ENCODE results near the gene WDR75. TPM values are rescaled to one million over a fixed set of nuclear protein-coding genes. Genes with fewer than 3 reads are reported as not detected.
"Not testable (repeated sequence)": the region's sequence is repeated elsewhere in the genome, so short reads cannot be mapped to it uniquely, and the experiment has no call there.

WDR75 gene
- total and polyA plus RNA-seq, 2 donors (not counting 3 experiments of a cell fraction or from before 2014, with no cell fraction given) = 17.4 to 44.8 TPM

DNA sequence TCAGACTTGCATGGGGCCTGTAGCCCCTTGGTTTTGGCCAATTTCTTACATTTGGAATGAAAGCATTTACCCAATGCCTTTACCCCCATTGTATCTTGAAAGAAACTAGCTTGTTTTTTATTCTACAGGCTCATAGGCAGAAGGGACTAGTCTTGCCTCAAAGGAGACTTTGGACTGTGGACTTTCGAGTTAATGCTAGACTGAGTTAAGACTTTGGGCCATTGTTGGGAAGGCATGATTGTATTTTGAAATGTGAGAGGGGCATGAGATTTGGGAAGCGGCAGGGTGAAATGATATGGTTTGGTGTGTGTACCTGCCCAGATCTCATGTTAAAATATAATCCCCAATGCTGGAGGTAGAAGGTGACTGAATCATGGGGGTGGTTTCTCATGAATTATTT is 13.4 kb upstream of the WDR75 start:
- dilution Hi-C loops (cut with MboI; ENCODE audit: extremely low pct_ligation_motif_present, low sequenced_read_pairs) (no loop called here), intact Hi-C loops (cut with micrococcal nuclease) (no loop called here)
- no peaks in the 10 kb centered on the region for H3K27me3 ChIP-seq (ENCODE audit: control insufficient read depth in 2 of 2, insufficient read depth in 2 of 2, low read length in 2 of 2)
- no peaks in the 10 kb centered on the region for H4K20me1 ChIP-seq (replicated peaks; ENCODE audit: control insufficient read depth, extremely low read depth, insufficient read depth, low read length)
- peaks cover 4% of the 10 kb centered on the region for H3K4me1 ChIP-seq (ENCODE audit: control insufficient read depth, extremely low read depth, insufficient read depth, low read length)
- BruUV-seq (replicated peaks) = no TSS peak
- TF ChIP-seq, protein P1, sequence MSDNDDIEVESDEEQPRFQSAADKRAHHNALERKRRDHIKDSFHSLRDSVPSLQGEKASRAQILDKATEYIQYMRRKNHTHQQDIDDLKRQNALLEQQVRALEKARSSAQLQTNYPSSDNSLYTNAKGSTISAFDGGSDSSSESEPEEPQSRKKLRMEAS (IDR thresholded peaks at IDR 0.05; ENCODE audit: insufficient read depth, insufficient read length) = no peak
- TF ChIP-seq FOS (IDR thresholded peaks at IDR 0.05; ENCODE audit: borderline replicate concordance, insufficient read depth, low read length) (no peak), POLR2AphosphoS5 (IDR thresholded peaks at IDR 0.05; ENCODE audit: insufficient read depth, low read depth, low read length) (no peak), GATA2 (IDR thresholded peaks at IDR 0.05; ENCODE audit: insufficient read depth, insufficient read length, low read depth, low read length) (no peak), MYC (IDR thresholded peaks at IDR 0.05; ENCODE audit: low read depth, low read length) (no peak), POLR2A (IDR thresholded peaks at IDR 0.05; ENCODE audit: low read depth, low read length) (no peak), JUN (IDR thresholded peaks at IDR 0.05; ENCODE audit: borderline replicate concordance, insufficient read depth, insufficient read length, low read depth) (no peak), EZH2 (IDR thresholded peaks at IDR 0.05; ENCODE audit: borderline replicate concordance, low read depth, low read length, severe bottlenecking) (no peak)
- TF ChIP-seq, protein P2, sequence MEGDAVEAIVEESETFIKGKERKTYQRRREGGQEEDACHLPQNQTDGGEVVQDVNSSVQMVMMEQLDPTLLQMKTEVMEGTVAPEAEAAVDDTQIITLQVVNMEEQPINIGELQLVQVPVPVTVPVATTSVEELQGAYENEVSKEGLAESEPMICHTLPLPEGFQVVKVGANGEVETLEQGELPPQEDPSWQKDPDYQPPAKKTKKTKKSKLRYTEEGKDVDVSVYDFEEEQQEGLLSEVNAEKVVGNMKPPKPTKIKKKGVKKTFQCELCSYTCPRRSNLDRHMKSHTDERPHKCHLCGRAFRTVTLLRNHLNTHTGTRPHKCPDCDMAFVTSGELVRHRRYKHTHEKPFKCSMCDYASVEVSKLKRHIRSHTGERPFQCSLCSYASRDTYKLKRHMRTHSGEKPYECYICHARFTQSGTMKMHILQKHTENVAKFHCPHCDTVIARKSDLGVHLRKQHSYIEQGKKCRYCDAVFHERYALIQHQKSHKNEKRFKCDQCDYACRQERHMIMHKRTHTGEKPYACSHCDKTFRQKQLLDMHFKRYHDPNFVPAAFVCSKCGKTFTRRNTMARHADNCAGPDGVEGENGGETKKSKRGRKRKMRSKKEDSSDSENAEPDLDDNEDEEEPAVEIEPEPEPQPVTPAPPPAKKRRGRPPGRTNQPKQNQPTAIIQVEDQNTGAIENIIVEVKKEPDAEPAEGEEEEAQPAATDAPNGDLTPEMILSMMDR (IDR thresholded peaks at IDR 0.05; ENCODE audit: extremely low read depth in 1 of 2, insufficient read depth in 1 of 2, low read depth in 1 of 2, low read length in 2 of 2) = no peak
- H3K36me3 ChIP-seq (ENCODE audit: control insufficient read depth in 2 of 2, extremely low read depth in 1 of 2, insufficient read depth in 2 of 2, low read length in 2 of 2) = no peaks in the 10 kb centered on the region
- no peak overlapping the region for H3K9ac ChIP-seq (replicated peaks; ENCODE audit: extremely low read depth, insufficient read depth, low read length)
- no peak overlapping the region for H3K4me3 ChIP-seq (replicated peaks in 1 of 3; ENCODE audit: insufficient read depth in 1 of 3, low read depth in 1 of 3, low read length in 3 of 3)
- DNase-seq (ENCODE audit: low read depth, low spot score) = no peak
- CTCF ChIA-PET = interaction anchor here (1.0 kb wide), 1 partner anchor 15 kb away, joined by 4 read pairs; no protein-coding TSS in a partner anchor
- no peak for FAIRE-seq
- H3K4me2 ChIP-seq (ENCODE audit: insufficient read depth, low read length) = no peak overlapping the region
- no peaks in the 10 kb centered on the region for H3K9me1 ChIP-seq (replicated peaks; ENCODE audit: control insufficient read depth, extremely low read depth, insufficient read depth, low read length)
- H2AFZ ChIP-seq (ENCODE audit: low read depth, low read length) = no peak overlapping the region
- no peak overlapping the region for H3K27ac ChIP-seq (ENCODE audit: insufficient read depth, low read depth, low read length)
- H3K79me2 ChIP-seq (ENCODE audit: control insufficient read depth, insufficient read depth, low read length) = no peaks in the 10 kb centered on the region
- POLR2A ChIA-PET = no interaction called here
- H3K9me3 ChIP-seq (replicated peaks; ENCODE audit: control insufficient read depth, insufficient read depth, low read length) = no peaks in the 10 kb centered on the region

DNA sequence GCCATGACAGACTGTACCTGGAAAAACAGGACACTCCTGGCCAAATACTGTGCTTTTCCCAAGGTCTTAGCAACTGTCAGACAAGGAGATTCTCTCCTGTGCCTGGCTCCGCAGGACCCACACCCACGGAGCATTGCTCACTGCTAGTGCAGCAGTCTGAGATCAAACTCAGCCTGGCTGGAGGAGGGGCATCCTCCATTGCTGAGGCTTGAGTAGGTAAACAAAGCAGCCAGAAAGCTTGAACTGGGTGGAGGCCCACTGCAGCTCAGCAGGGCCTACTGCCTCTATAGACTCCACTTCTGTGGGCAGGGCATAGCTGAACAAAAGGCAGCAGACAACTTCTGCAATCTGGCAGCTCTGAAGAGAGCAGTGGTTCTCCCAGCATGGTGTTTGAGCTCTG is 10.8 kb upstream of the WDR75 start:
- H3K4me1 ChIP-seq (ENCODE audit: control insufficient read depth, extremely low read depth, insufficient read depth, low read length); H3K9me1 ChIP-seq (replicated peaks; ENCODE audit: control insufficient read depth, extremely low read depth, insufficient read depth, low read length); H3K79me2 ChIP-seq (ENCODE audit: control insufficient read depth, insufficient read depth, low read length); FAIRE-seq; H3K27me3 ChIP-seq (ENCODE audit: control insufficient read depth in 2 of 2, insufficient read depth in 2 of 2, low read length in 2 of 2); H4K20me1 ChIP-seq (replicated peaks; ENCODE audit: control insufficient read depth, extremely low read depth, insufficient read depth, low read length); intact Hi-C loops (cut with micrococcal nuclease); dilution Hi-C loops (cut with MboI; ENCODE audit: extremely low pct_ligation_motif_present, low sequenced_read_pairs); H3K4me3 ChIP-seq (replicated peaks in 1 of 3; ENCODE audit: insufficient read depth in 1 of 3, low read depth in 1 of 3, low read length in 3 of 3); H3K27ac ChIP-seq (ENCODE audit: insufficient read depth, low read depth, low read length); H2AFZ ChIP-seq (ENCODE audit: low read depth, low read length); BruUV-seq (replicated peaks); POLR2A ChIA-PET; DNase-seq (ENCODE audit: low read depth, low spot score); H3K9ac ChIP-seq (replicated peaks; ENCODE audit: extremely low read depth, insufficient read depth, low read length); H3K9me3 ChIP-seq (replicated peaks; ENCODE audit: control insufficient read depth, insufficient read depth, low read length); H3K36me3 ChIP-seq (ENCODE audit: control insufficient read depth in 2 of 2, extremely low read depth in 1 of 2, insufficient read depth in 2 of 2, low read length in 2 of 2); H3K4me2 ChIP-seq (ENCODE audit: insufficient read depth, low read length): not testable (repeated sequence)
- CTCF ChIA-PET = interaction anchor here (1.4 kb wide), 1 partner anchor 9 kb away, joined by 3 read pairs; no protein-coding TSS in a partner anchor

DNA sequence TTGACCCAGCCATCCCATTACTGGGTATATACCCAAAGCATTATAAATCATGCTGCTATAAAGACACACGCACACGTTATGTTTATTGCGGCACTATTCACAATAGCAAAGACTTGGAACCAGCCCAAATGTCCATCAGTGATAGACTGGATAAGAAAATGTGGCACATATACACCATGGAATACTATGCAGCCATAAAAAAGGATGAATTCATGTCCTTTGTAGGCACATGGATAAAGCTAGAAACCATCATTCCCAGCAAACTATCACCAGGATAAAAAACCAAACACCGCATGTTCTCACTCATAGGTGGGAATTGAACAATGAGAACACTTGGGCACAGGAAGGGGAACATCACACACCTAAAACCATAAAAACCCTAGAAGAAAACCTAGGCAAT is 5.5 kb upstream of the WDR75 start:
- dilution Hi-C loops (cut with MboI; ENCODE audit: extremely low pct_ligation_motif_present, low sequenced_read_pairs); H2AFZ ChIP-seq (ENCODE audit: low read depth, low read length); DNase-seq (ENCODE audit: low read depth, low spot score); H3K4me3 ChIP-seq (replicated peaks in 1 of 3; ENCODE audit: insufficient read depth in 1 of 3, low read depth in 1 of 3, low read length in 3 of 3); H3K4me1 ChIP-seq (ENCODE audit: control insufficient read depth, extremely low read depth, insufficient read depth, low read length); BruUV-seq (replicated peaks); H3K27me3 ChIP-seq (ENCODE audit: control insufficient read depth in 2 of 2, insufficient read depth in 2 of 2, low read length in 2 of 2); H3K9ac ChIP-seq (replicated peaks; ENCODE audit: extremely low read depth, insufficient read depth, low read length); H3K79me2 ChIP-seq (ENCODE audit: control insufficient read depth, insufficient read depth, low read length); H4K20me1 ChIP-seq (replicated peaks; ENCODE audit: control insufficient read depth, extremely low read depth, insufficient read depth, low read length); H3K4me2 ChIP-seq (ENCODE audit: insufficient read depth, low read length); intact Hi-C loops (cut with micrococcal nuclease); FAIRE-seq; POLR2A ChIA-PET; H3K36me3 ChIP-seq (ENCODE audit: control insufficient read depth in 2 of 2, extremely low read depth in 1 of 2, insufficient read depth in 2 of 2, low read length in 2 of 2); H3K27ac ChIP-seq (ENCODE audit: insufficient read depth, low read depth, low read length); H3K9me3 ChIP-seq (replicated peaks; ENCODE audit: control insufficient read depth, insufficient read depth, low read length); H3K9me1 ChIP-seq (replicated peaks; ENCODE audit: control insufficient read depth, extremely low read depth, insufficient read depth, low read length); CTCF ChIA-PET: not testable (repeated sequence)

Data from endothelial cell of umbilical vein (primary cell).